GM19025 (cell line): Measurements from ENCODE around the gene OLFML3.
"Not testable (repeated sequence)": the region's sequence is repeated elsewhere in the genome, so short reads cannot be mapped to it uniquely, and the experiment has no call there.

Experiments
- ATAC-seq: cut with Tn5 transposase; IDR thresholded peaks from one replicate; pipeline ENCODE4 v1.9.1; 2021; ENCODE audit warnings: mild to moderate bottlenecking, low read depth, moderate library complexity; ENCODE audit not compliant: unreplicated experiment

Gene OLFML3

GRCh38 chr1:113990530-113990929 is 11.3 kb downstream of the OLFML3 start:
- no peak for ATAC-seq

- no peak for ATAC-seq
Measured at GRCh38 chr1:113990961-113991360, 11.7 kb downstream of the OLFML3 start.

- ATAC-seq = no peak
Measured at GRCh38 chr1:113991467-113991997, 12.3 kb downstream of the OLFML3 start.

GRCh38 chr1:113993072-113993471 is 13.8 kb downstream of the OLFML3 start:
- no peak for ATAC-seq

- ATAC-seq = no peak
Measured at GRCh38 chr1:113993766-113994165, 14.5 kb downstream of the OLFML3 start.

GRCh38 chr1:113995382-113995781 is 16.1 kb downstream of the OLFML3 start:
- ATAC-seq = no peak

- ATAC-seq = no peak
Measured at GRCh38 chr1:113998361-113998760, 19.1 kb downstream of the OLFML3 start.

GRCh38 chr1:113999233-113999632 is 20.0 kb downstream of the OLFML3 start:
- ATAC-seq = no peak

GRCh38 chr1:113999799-114000198 is 20.5 kb downstream of the OLFML3 start:
- ATAC-seq = no peak

- ATAC-seq = no peak
Measured at GRCh38 chr1:114000406-114000805, 21.1 kb downstream of the OLFML3 start.

- no peak for ATAC-seq
Measured at GRCh38 chr1:114002492-114003239, 23.4 kb downstream of the OLFML3 start.

- ATAC-seq = no peak
Measured at GRCh38 chr1:114003431-114003830, 24.2 kb downstream of the OLFML3 start.

- not testable (repeated sequence) for ATAC-seq
Measured at GRCh38 chr1:114006825-114007224, 27.6 kb downstream of the OLFML3 start.

GRCh38 chr1:114008480-114008941 is 29.2 kb downstream of the OLFML3 start:
- ATAC-seq = no peak

- ATAC-seq = no peak
Measured at GRCh38 chr1:114008993-114009392, 29.7 kb downstream of the OLFML3 start.

GRCh38 chr1:114009393-114009792 is 30.1 kb downstream of the OLFML3 start:
- ATAC-seq = no peak

GRCh38 chr1:114010433-114011184 is 31.3 kb downstream of the OLFML3 start:
- no peak for ATAC-seq

GRCh38 chr1:114011796-114012195 is 32.5 kb downstream of the OLFML3 start:
- ATAC-seq = no peak

- no peak for ATAC-seq
Measured at GRCh38 chr1:114015075-114015474, 35.8 kb downstream of the OLFML3 start.

- ATAC-seq = not testable (repeated sequence)
Measured at GRCh38 chr1:114019724-114020123, 40.5 kb downstream of the OLFML3 start.

- ATAC-seq = no peak
Measured at GRCh38 chr1:114021665-114022099, 42.4 kb downstream of the OLFML3 start.
